Breast epithelium (tissue), 3 donors: ENCODE results near the gene ZFYVE21.

Experiments used
- POLR2A ChIP-seq: fragments of 450-650 bp; IDR thresholded peaks from one replicate; pipeline ENCODE4 v1.6.1; 2016; ENCODE audit warnings: antibody characterized with exemption, mild to moderate bottlenecking, moderate library complexity
- POLR2AphosphoS5 ChIP-seq, 3 donors: sonication (generic); formaldehyde crosslinking; IDR thresholded peaks; one replicate each; pipeline ENCODE4 v1.6.1; 2017; ENCODE audit warnings: antibody characterized with exemption in 3 of 3
- TF ChIP-seq, protein P1 (sequence below), 3 donors: fragments of 450-650 bp; IDR thresholded peaks; one replicate each; pipeline ENCODE4 v1.5.1; 2016 to 2017; ENCODE audit warnings: antibody characterized with exemption in 3 of 3, mild to moderate bottlenecking in 3 of 3, moderate library complexity in 3 of 3

GRCh38 chr14:103723748-103724081 is 8.1 kb downstream of the ZFYVE21 start:
- TF ChIP-seq, protein P1, sequence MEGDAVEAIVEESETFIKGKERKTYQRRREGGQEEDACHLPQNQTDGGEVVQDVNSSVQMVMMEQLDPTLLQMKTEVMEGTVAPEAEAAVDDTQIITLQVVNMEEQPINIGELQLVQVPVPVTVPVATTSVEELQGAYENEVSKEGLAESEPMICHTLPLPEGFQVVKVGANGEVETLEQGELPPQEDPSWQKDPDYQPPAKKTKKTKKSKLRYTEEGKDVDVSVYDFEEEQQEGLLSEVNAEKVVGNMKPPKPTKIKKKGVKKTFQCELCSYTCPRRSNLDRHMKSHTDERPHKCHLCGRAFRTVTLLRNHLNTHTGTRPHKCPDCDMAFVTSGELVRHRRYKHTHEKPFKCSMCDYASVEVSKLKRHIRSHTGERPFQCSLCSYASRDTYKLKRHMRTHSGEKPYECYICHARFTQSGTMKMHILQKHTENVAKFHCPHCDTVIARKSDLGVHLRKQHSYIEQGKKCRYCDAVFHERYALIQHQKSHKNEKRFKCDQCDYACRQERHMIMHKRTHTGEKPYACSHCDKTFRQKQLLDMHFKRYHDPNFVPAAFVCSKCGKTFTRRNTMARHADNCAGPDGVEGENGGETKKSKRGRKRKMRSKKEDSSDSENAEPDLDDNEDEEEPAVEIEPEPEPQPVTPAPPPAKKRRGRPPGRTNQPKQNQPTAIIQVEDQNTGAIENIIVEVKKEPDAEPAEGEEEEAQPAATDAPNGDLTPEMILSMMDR (IDR thresholded peaks at IDR 0.05), result no peak
- TF ChIP-seq POLR2A (no peak), POLR2AphosphoS5 (IDR thresholded peaks at IDR 0.05) (no peak)
